ENCODE measurements around the gene ANKRD28. TPM values are rescaled to one million over a fixed set of nuclear protein-coding genes. Genes with fewer than 3 reads are reported as not detected.

ANKRD28 gene
- polyA plus RNA-seq, 1 donor = 29.8 TPM

- no peak overlapping the region for H3K4me3 ChIP-seq (ENCODE audit: low read length)
- H3K27ac ChIP-seq (ENCODE audit: low read length) = no peak overlapping the region
- H3K36me3 ChIP-seq (ENCODE audit: control insufficient read depth, insufficient read depth, low read length) = peaks cover 56% of the 10 kb centered on the region
- no peaks in the 10 kb centered on the region for H3K27me3 ChIP-seq (ENCODE audit: control insufficient read depth, insufficient read depth, low read length)
- no peaks in the 10 kb centered on the region for H3K4me1 ChIP-seq (ENCODE audit: control insufficient read depth, insufficient read depth, low read length)
- DNase-seq = no peak
- H3K9me3 ChIP-seq (ENCODE audit: control insufficient read depth, low read depth, low read length) = no peaks in the 10 kb centered on the region
- 100% methylated on average over 1 of the region's 2 CpGs for WGBS (ENCODE audit: insufficient coverage, low lambda C conversion rate)
Observed at GRCh38 chr3:15676259-15676658, 121.5 kb downstream of the ANKRD28 start.

- DNase-seq = no peak
- Histone ChIP-seq H3K9me3 (ENCODE audit: control insufficient read depth, low read depth, low read length) (no peaks in the 10 kb centered on the region), H3K36me3 (ENCODE audit: control insufficient read depth, insufficient read depth, low read length) (peaks cover 51% of the 10 kb centered on the region), H3K4me1 (ENCODE audit: control insufficient read depth, insufficient read depth, low read length) (no peaks in the 10 kb centered on the region), H3K27ac (ENCODE audit: low read length) (no peak overlapping the region), H3K4me3 (ENCODE audit: low read length) (no peak overlapping the region), H3K27me3 (ENCODE audit: control insufficient read depth, insufficient read depth, low read length) (no peaks in the 10 kb centered on the region)
- WGBS (ENCODE audit: insufficient coverage, low lambda C conversion rate) = 100% methylated on average over 1 of the region's 1 CpG
Observed at GRCh38 chr3:15673536-15673935, 124.2 kb downstream of the ANKRD28 start.

GRCh38 chr3:15667484-15667883, 130.3 kb downstream of the ANKRD28 start:
- H3K36me3 ChIP-seq (ENCODE audit: control insufficient read depth, insufficient read depth, low read length) = peaks cover 21% of the 10 kb centered on the region
- no peak overlapping the region for H3K4me3 ChIP-seq (ENCODE audit: low read length)
- H3K27me3 ChIP-seq (ENCODE audit: control insufficient read depth, insufficient read depth, low read length) = no peaks in the 10 kb centered on the region
- no peaks in the 10 kb centered on the region for H3K4me1 ChIP-seq (ENCODE audit: control insufficient read depth, insufficient read depth, low read length)
- no peak for DNase-seq
- no CpG with 5 or more reads among the region's 3 CpGs for WGBS (ENCODE audit: insufficient coverage, low lambda C conversion rate)
- H3K9me3 ChIP-seq (ENCODE audit: control insufficient read depth, low read depth, low read length) = no peaks in the 10 kb centered on the region
- no peak overlapping the region for H3K27ac ChIP-seq (ENCODE audit: low read length)

- Histone ChIP-seq H3K4me3 (ENCODE audit: low read length) (no peak overlapping the region), H3K27me3 (ENCODE audit: control insufficient read depth, insufficient read depth, low read length) (no peaks in the 10 kb centered on the region), H3K9me3 (ENCODE audit: control insufficient read depth, low read depth, low read length) (no peaks in the 10 kb centered on the region), H3K27ac (ENCODE audit: low read length) (no peak overlapping the region), H3K36me3 (ENCODE audit: control insufficient read depth, insufficient read depth, low read length) (peaks cover 17% of the 10 kb centered on the region), H3K4me1 (ENCODE audit: control insufficient read depth, insufficient read depth, low read length) (no peaks in the 10 kb centered on the region)
- WGBS (ENCODE audit: insufficient coverage, low lambda C conversion rate) = 92% methylated on average over 2 of the region's 5 CpGs
- DNase-seq = no peak
Observed at GRCh38 chr3:15666277-15666676, 131.5 kb downstream of the ANKRD28 start.

- no peaks in the 10 kb centered on the region for H3K27me3 ChIP-seq (ENCODE audit: control insufficient read depth, insufficient read depth, low read length)
- H3K4me3 ChIP-seq (ENCODE audit: low read length) = no peak overlapping the region
- H3K36me3 ChIP-seq (ENCODE audit: control insufficient read depth, insufficient read depth, low read length) = peaks cover 14% of the 10 kb centered on the region
- H3K4me1 ChIP-seq (ENCODE audit: control insufficient read depth, insufficient read depth, low read length) = no peaks in the 10 kb centered on the region
- no peak overlapping the region for H3K27ac ChIP-seq (ENCODE audit: low read length)
- no CpG with 5 or more reads among the region's 5 CpGs for WGBS (ENCODE audit: insufficient coverage, low lambda C conversion rate)
- no peak for DNase-seq
- no peaks in the 10 kb centered on the region for H3K9me3 ChIP-seq (ENCODE audit: control insufficient read depth, low read depth, low read length)
Observed at GRCh38 chr3:15665510-15666150, 132.1 kb downstream of the ANKRD28 start.

DNA sequence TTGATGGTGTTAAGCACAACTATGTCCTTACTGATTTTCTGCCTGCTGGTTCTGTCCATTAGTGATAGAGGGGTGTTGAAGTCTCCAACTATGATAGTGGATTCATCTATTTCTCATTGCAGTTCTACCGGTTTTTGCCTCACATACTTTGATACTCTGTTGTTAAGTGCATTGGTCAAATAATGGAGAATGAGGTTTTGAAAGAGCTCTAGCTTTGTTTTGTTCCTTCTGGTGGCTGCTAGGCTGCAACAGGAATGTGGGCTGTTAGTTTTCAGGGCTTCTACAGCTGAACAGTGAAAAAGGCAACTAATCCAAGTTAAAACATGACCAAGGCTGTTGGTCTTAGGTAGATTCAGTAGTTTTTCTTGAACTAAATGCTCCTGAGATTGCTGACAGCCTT, 133.6 kb downstream of the ANKRD28 start:
- Histone ChIP-seq H3K27me3 (ENCODE audit: control insufficient read depth, insufficient read depth, low read length) (no peaks in the 10 kb centered on the region), H3K9me3 (ENCODE audit: control insufficient read depth, low read depth, low read length) (no peaks in the 10 kb centered on the region), H3K4me3 (ENCODE audit: low read length) (no peak overlapping the region), H3K4me1 (ENCODE audit: control insufficient read depth, insufficient read depth, low read length) (no peaks in the 10 kb centered on the region), H3K27ac (ENCODE audit: low read length) (no peak overlapping the region), H3K36me3 (ENCODE audit: control insufficient read depth, insufficient read depth, low read length) (peaks cover 9% of the 10 kb centered on the region)
- no peak for DNase-seq
- WGBS (ENCODE audit: insufficient coverage, low lambda C conversion rate) = 100% methylated on average over 1 of the region's 1 CpG

- H3K27ac ChIP-seq (ENCODE audit: low read length) = no peak overlapping the region
Observed at GRCh38 chr3:15660055-15660935, 137.5 kb downstream of the ANKRD28 start.

GRCh38 chr3:15659254-15659975, 138.4 kb downstream of the ANKRD28 start:
- no peak overlapping the region for H3K27ac ChIP-seq (ENCODE audit: low read length)
- no peak for DNase-seq
- no peaks in the 10 kb centered on the region for H3K4me1 ChIP-seq (ENCODE audit: control insufficient read depth, insufficient read depth, low read length)
- H3K4me3 ChIP-seq (ENCODE audit: low read length) = no peak overlapping the region
- H3K27me3 ChIP-seq (ENCODE audit: control insufficient read depth, insufficient read depth, low read length) = no peaks in the 10 kb centered on the region
- peaks cover 3% of the 10 kb centered on the region for H3K9me3 ChIP-seq (ENCODE audit: control insufficient read depth, low read depth, low read length)
- no peaks in the 10 kb centered on the region for H3K36me3 ChIP-seq (ENCODE audit: control insufficient read depth, insufficient read depth, low read length)
- 92% methylated on average over 3 of the region's 5 CpGs for WGBS (ENCODE audit: insufficient coverage, low lambda C conversion rate)

More at GRCh38 chr3:15660055-15660935, 137.5 kb downstream of the ANKRD28 start:
- 83% methylated on average over 1 of the region's 7 CpGs for WGBS (ENCODE audit: insufficient coverage, low lambda C conversion rate)
- no peaks in the 10 kb centered on the region for H3K4me1 ChIP-seq (ENCODE audit: control insufficient read depth, insufficient read depth, low read length)
- no peak overlapping the region for H3K4me3 ChIP-seq (ENCODE audit: low read length)
- H3K36me3 ChIP-seq (ENCODE audit: control insufficient read depth, insufficient read depth, low read length) = no peaks in the 10 kb centered on the region
- no peak for DNase-seq
- peaks cover 3% of the 10 kb centered on the region for H3K9me3 ChIP-seq (ENCODE audit: control insufficient read depth, low read depth, low read length)
- no peaks in the 10 kb centered on the region for H3K27me3 ChIP-seq (ENCODE audit: control insufficient read depth, insufficient read depth, low read length)

- Histone ChIP-seq H3K36me3 (ENCODE audit: control insufficient read depth, insufficient read depth, low read length) (no peaks in the 10 kb centered on the region), H3K27ac (ENCODE audit: low read length) (no peak overlapping the region), H3K4me1 (ENCODE audit: control insufficient read depth, insufficient read depth, low read length) (no peaks in the 10 kb centered on the region), H3K27me3 (ENCODE audit: control insufficient read depth, insufficient read depth, low read length) (no peaks in the 10 kb centered on the region), H3K4me3 (ENCODE audit: low read length) (no peak overlapping the region), H3K9me3 (ENCODE audit: control insufficient read depth, low read depth, low read length) (peaks cover 3% of the 10 kb centered on the region)
- no peak for DNase-seq
Observed at GRCh38 chr3:15657016-15657415, 140.8 kb downstream of the ANKRD28 start.

DNA sequence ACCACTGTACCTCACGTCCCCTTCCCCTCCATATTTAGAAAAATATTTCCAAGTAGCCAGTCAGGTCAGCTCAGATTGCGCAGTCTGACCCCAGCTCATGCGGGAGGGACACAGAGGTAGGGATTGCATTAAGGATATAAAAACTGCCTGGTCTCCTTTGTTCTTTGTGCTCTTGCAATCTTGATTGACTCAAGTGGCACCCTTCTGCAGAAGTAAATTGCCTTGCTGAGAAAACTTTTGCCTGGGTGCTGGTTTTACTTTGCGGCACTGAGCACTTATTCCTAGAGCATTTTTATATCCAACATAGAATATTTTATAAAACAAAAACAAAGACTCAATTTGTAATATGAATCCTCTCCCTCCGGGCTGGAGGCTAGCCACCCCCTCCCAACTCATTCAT, 141.4 kb downstream of the ANKRD28 start:
- Histone ChIP-seq H3K9me3 (ENCODE audit: control insufficient read depth, low read depth, low read length) (peaks cover 3% of the 10 kb centered on the region), H3K27me3 (ENCODE audit: control insufficient read depth, insufficient read depth, low read length) (no peaks in the 10 kb centered on the region), H3K4me1 (ENCODE audit: control insufficient read depth, insufficient read depth, low read length) (no peaks in the 10 kb centered on the region), H3K4me3 (ENCODE audit: low read length) (no peak overlapping the region), H3K27ac (ENCODE audit: low read length) (no peak overlapping the region), H3K36me3 (ENCODE audit: control insufficient read depth, insufficient read depth, low read length) (no peaks in the 10 kb centered on the region)
- no peak for DNase-seq
- WGBS (ENCODE audit: insufficient coverage, low lambda C conversion rate) = 100% methylated on average over 1 of the region's 5 CpGs
